Neutrophil (primary cell): ENCODE data around the gene PCNX4.

Experiments used
- H3K27ac ChIP-seq: fragments of 200-600 bp; sonication (generic); 2 replicates; pipeline ENCODE4 v1.5.1; 2016; ENCODE audit warnings: mild to moderate bottlenecking, moderate library complexity
- H3K27me3 ChIP-seq: fragments of 200-600 bp; sonication (generic); 2 replicates; pipeline ENCODE4 v1.6.0; 2016; ENCODE audit warnings: mild to moderate bottlenecking
- H3K36me3 ChIP-seq: fragments of 200-600 bp; sonication (generic); 2 replicates; pipeline ENCODE4 v1.5.1; 2017
- H3K4me1 ChIP-seq, 2 experiments: fragments of 200-600 bp in 1 of 2; sonication (generic) in 1 of 2; 1 replicate in 1 of 2; 2 replicates in 1 of 2; pipeline versions ENCODE4 v1.5.1 to v1.6.1; 2013 to 2016; ENCODE audit warnings: low read depth in 1 of 2, low read length in 1 of 2, mild to moderate bottlenecking in 1 of 2, moderate library complexity in 1 of 2; ENCODE audit not compliant: control insufficient read depth in 1 of 2, insufficient read depth in 1 of 2
- H3K4me3 ChIP-seq, 2 experiments: fragments of 200-600 bp in 1 of 2; sonication (generic) in 1 of 2; 1 replicate in 1 of 2; 2 replicates in 1 of 2; pipeline ENCODE4 v1.5.1; 2013 to 2016; ENCODE audit warnings: low read depth in 1 of 2, low read length in 1 of 2, mild to moderate bottlenecking in 1 of 2, moderate library complexity in 1 of 2
- H3K9me3 ChIP-seq: fragments of 200-600 bp; sonication (generic); 2 replicates; pipeline ENCODE4 v1.5.1; 2016
- CTCF ChIP-seq: fragments of 200-600 bp; sonication (generic); IDR thresholded peaks from 2 replicates; pipeline ENCODE4 v1.5.1; 2016; ENCODE audit warnings: antibody characterized with exemption

PCNX4 gene

GRCh38 chr14:60215520-60216420, 124.0 kb downstream of the PCNX4 start:
- Histone ChIP-seq H3K36me3 (no peaks in the 10 kb centered on the region), H3K27ac (no peak overlapping the region), H3K9me3 (no peaks in the 10 kb centered on the region), H3K27me3 (no peaks in the 10 kb centered on the region), H3K4me1 (no peaks in the 10 kb centered on the region), H3K4me3 (no peak overlapping the region)
- no peak for TF ChIP-seq CTCF

- no peaks in the 10 kb centered on the region for H3K9me3 ChIP-seq
- no peaks in the 10 kb centered on the region for H3K36me3 ChIP-seq
- no peak for TF ChIP-seq CTCF
- no peak overlapping the region for H3K27ac ChIP-seq
- H3K27me3 ChIP-seq, result no peaks in the 10 kb centered on the region
- no peak overlapping the region for H3K4me3 ChIP-seq
- H3K4me1 ChIP-seq, result no peaks in the 10 kb centered on the region
These were observed 126.0 kb downstream of the PCNX4 start for GRCh38 chr14:60217713-60218112.
